ENCODE data around the gene DUSP19.

Gene DUSP19

GRCh38 chr2:183125659-183126341, 47.3 kb downstream of the DUSP19 start:
- no peak for DNase-seq

GRCh38 chr2:183126635-183127034, 48.1 kb downstream of the DUSP19 start:
- no peak for DNase-seq

- no peak for DNase-seq
Measured at GRCh38 chr2:183134016-183134415, 55.5 kb downstream of the DUSP19 start.

- no peak for DNase-seq
Measured at GRCh38 chr2:183148955-183149354, 70.4 kb downstream of the DUSP19 start.

GRCh38 chr2:183149489-183149888, 70.9 kb downstream of the DUSP19 start:
- DNase-seq = no peak
